Tibial artery (tissue), 4 donors: ENCODE data around the gene SNX1.

Experiments
- DNase-seq, 2 donors: peaks; one replicate each; pipeline ENCODE4 v3.0.0-alpha.2; 2019
- H3K27ac ChIP-seq, 2 donors: fragments of 200-600 bp; sonication (generic) in 1 of 2; 1 replicate in 1 of 2; 2 replicates in 1 of 2; pipeline ENCODE4 v1.5.1; 2018 to 2019; ENCODE audit warnings: mild to moderate bottlenecking in 1 of 2
- H3K27me3 ChIP-seq, 2 donors: fragments of 200-600 bp; sonication (generic) in 1 of 2; one replicate each; pipeline versions ENCODE4 v1.5.1 to v1.6.0; 2016 to 2019
- H3K36me3 ChIP-seq, 3 donors: fragments of 200-600 bp; sonication (generic) in 2 of 3; one replicate each; pipeline ENCODE4 v1.5.1; 2016 to 2019; ENCODE audit warnings: mild to moderate bottlenecking in 2 of 3
- H3K4me1 ChIP-seq, 4 donors: fragments of 200-600 bp; sonication (generic) in 2 of 4; 1 replicate in 3 of 4; 2 replicates in 1 of 4; pipeline ENCODE4 v1.5.1; 2016 to 2019
- H3K4me3 ChIP-seq, 2 donors: fragments of 200-600 bp; sonication (generic) in 1 of 2; 1 replicate in 1 of 2; 2 replicates in 1 of 2; pipeline ENCODE4 v1.5.1; 2018 to 2019; ENCODE audit warnings: mild to moderate bottlenecking in 2 of 2
- H3K9me3 ChIP-seq, 3 donors: fragments of 200-600 bp; sonication (generic) in 1 of 3; one replicate each; pipeline ENCODE4 v1.5.1; 2016 to 2019
- intact Hi-C: fragments of 100-400 bp; cut with DNase I; formaldehyde crosslinking; loops from one replicate; pipeline ENCODE4 v1.15.0; 2023; ENCODE audit warnings: low total_unique reads
- TF ChIP-seq, protein P1 (sequence below), 2 experiments: fragments of 200-600 bp in 1 of 2; fragments of 450-650 bp in 1 of 2; IDR thresholded peaks; one replicate each; pipeline ENCODE4 v1.5.1; 2017 to 2019; ENCODE audit warnings: antibody characterized with exemption in 2 of 2, mild to moderate bottlenecking in 1 of 2, moderate library complexity in 1 of 2

SNX1 gene

DNA sequence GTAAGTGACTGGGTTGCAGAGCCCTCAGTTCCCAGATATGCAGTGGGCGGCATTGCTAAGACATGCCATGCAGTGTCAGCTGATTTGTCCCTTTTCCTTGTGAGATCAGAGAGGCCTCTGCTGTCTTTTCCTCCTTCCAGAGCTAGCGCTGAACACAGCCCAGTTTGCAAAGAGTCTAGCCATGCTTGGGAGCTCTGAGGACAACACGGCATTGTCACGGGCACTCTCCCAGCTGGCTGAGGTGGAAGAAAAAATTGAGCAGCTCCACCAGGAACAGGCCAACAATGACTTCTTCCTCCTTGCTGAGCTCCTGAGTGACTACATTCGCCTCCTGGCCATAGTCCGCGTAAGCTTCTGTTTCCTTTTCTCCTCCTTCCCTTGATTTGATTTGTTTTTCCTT is 35.8 kb downstream of the SNX1 start:
- intact Hi-C loops = no loop called here
- Histone ChIP-seq H3K9me3 (no peaks in the 10 kb centered on the region), H3K4me1 (no peaks in the 10 kb centered on the region), H3K36me3 (peaks cover 96 to 100% (median 100%) of the 10 kb centered on the region in 3 donors), H3K27ac (no peak overlapping the region), H3K27me3 (no peaks in the 10 kb centered on the region), H3K4me3 (no peak overlapping the region)
- no peak for DNase-seq
- TF ChIP-seq, protein P1, sequence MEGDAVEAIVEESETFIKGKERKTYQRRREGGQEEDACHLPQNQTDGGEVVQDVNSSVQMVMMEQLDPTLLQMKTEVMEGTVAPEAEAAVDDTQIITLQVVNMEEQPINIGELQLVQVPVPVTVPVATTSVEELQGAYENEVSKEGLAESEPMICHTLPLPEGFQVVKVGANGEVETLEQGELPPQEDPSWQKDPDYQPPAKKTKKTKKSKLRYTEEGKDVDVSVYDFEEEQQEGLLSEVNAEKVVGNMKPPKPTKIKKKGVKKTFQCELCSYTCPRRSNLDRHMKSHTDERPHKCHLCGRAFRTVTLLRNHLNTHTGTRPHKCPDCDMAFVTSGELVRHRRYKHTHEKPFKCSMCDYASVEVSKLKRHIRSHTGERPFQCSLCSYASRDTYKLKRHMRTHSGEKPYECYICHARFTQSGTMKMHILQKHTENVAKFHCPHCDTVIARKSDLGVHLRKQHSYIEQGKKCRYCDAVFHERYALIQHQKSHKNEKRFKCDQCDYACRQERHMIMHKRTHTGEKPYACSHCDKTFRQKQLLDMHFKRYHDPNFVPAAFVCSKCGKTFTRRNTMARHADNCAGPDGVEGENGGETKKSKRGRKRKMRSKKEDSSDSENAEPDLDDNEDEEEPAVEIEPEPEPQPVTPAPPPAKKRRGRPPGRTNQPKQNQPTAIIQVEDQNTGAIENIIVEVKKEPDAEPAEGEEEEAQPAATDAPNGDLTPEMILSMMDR (IDR thresholded peaks at IDR 0.05) = no peak

DNA sequence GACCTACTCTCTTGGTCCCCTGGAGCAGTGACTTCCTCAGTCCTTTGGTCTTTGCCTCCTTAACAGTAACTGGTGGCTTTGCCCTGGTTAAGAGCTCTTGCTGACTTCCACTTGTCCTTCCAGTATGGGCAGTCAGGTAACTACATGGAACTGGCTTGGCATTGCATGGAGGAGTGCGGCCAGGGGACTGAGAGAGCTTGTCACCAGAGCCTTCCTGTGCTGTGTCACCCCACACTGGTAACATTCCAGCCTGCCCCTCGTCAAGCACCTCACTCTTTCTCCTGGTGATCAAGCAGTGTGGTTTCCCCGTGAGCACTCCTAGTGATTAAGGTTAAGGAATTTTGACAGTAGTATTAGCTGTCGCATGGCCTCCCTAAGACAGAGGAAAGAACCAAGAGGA is 36.4 kb downstream of the SNX1 start:
- intact Hi-C loops = no loop called here
- Histone ChIP-seq H3K27ac (no peak overlapping the region), H3K4me3 (no peak overlapping the region), H3K36me3 (peaks cover 96 to 100% (median 100%) of the 10 kb centered on the region in 3 donors), H3K4me1 (no peaks in the 10 kb centered on the region), H3K27me3 (no peaks in the 10 kb centered on the region), H3K9me3 (no peaks in the 10 kb centered on the region)
- TF ChIP-seq, protein P1 (IDR thresholded peaks at IDR 0.05) = no peak
- no peak for DNase-seq

DNA sequence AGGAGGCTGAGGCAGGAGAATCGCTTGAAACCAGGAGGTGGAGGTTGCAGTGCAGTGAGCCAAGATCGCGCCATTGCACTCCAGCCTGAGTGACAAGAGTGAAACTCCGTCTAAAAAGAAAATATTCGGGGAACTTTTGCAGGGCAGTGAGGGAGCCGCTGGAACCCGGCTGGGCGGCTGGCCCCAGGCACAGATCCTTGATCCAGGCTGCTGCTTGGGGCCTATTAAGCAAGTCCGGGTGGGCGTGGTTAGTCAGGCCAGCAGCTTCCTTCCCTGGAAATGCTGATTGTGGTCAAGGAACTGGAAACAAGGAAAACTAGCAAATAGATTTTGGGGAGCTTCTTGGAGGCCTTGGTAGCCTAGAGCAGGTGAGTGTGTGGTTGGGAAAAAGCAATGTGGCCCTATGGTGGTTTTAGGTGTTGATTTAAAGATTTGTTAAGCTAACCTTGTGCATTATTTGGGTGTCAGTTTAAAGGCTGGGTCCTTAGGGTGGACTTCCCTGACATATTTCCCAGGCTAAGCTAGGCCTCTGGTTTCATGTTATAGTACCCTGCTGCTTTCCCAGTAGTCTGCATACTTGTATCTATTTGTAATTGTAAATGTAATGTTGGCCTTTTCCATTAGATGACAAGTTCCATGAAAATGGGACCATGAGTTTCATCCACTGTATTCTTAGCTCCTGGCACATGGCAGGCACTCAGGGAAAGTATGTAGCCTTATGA is 38.0 kb downstream of the SNX1 start:
- intact Hi-C loops = no loop called here
- Histone ChIP-seq H3K27me3 (no peaks in the 10 kb centered on the region), H3K9me3 (no peaks in the 10 kb centered on the region), H3K36me3 (peaks cover 96 to 100% (median 97%) of the 10 kb centered on the region in 3 donors), H3K4me3 (no peak overlapping the region), H3K27ac (no peak overlapping the region), H3K4me1 (no peaks in the 10 kb centered on the region)
- no peak for DNase-seq
- TF ChIP-seq, protein P1 (IDR thresholded peaks at IDR 0.05) = no peak

DNA sequence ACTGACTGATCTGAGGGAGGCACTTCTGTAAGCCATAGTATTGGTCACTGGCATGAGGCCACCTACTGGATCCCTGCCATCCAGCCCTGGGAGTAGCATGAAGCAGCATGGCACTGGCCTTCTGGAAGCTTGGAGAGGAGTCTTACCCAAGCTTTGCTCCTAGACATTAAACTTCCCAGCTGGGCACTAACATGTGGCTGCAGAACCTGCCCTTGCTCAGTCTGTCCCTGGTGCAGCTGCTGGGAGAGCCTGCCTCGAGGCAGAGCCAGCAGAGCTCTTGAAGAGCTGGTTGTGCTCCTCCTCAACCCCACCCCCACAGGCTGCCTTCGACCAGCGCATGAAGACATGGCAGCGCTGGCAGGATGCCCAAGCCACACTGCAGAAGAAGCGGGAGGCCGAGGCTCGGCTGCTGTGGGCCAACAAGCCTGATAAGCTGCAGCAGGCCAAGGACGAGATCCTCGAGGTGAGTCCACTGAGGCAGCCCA is 38.6 kb downstream of the SNX1 start:
- TF ChIP-seq, protein P1 (IDR thresholded peaks at IDR 0.05) = no peak
- intact Hi-C loops = no loop called here
- Histone ChIP-seq H3K36me3 (peaks cover 92 to 96% (median 92%) of the 10 kb centered on the region in 3 donors), H3K27me3 (no peaks in the 10 kb centered on the region), H3K4me3 (no peak overlapping the region), H3K4me1 (no peaks in the 10 kb centered on the region), H3K9me3 (no peaks in the 10 kb centered on the region), H3K27ac (no peak overlapping the region)
- no peak for DNase-seq

DNA sequence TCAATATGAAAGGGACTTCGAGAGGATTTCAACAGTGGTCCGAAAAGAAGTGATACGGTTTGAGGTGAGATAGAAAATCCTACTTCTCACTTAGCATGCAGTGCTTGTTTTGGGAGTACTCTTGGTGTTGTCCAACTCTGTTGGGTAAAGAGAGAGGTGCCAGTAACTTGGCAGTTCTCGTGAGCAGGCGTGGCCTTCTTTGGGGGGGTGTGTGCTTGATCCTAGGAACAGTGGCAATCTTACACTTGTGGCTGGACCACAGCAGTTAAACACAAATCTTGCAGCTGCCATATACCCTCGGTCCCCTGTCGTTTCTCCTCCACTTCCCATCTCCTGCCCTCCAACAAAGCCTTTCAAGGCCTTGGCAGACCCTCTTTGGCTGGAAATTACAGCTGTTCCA is 40.6 kb downstream of the SNX1 start:
- DNase-seq = no peak
- Histone ChIP-seq H3K9me3 (no peaks in the 10 kb centered on the region), H3K4me3 (no peak overlapping the region), H3K4me1 (no peaks in the 10 kb centered on the region), H3K36me3 (peaks cover 79 to 86% (median 85%) of the 10 kb centered on the region in 3 donors), H3K27ac (no peak overlapping the region), H3K27me3 (no peaks in the 10 kb centered on the region)
- TF ChIP-seq, protein P1 (IDR thresholded peaks at IDR 0.05) = no peak
- intact Hi-C loops = no loop called here
